Kidney epithelial cell (primary cell): ENCODE data around the gene HSD17B7. TPM values are rescaled to one million over a fixed set of nuclear protein-coding genes. Genes with fewer than 3 reads are reported as not detected.

Source experiments
- DNase-seq: peaks from one replicate; pipeline ENCODE4 v3.0.0-alpha.2; 2010; ENCODE audit warnings: low read depth
- H3K27me3 ChIP-seq: 2 replicates; pipeline ENCODE4 v1.6.0; 2011; ENCODE audit warnings: low read length; ENCODE audit not compliant: control insufficient read depth, insufficient read depth
- H3K36me3 ChIP-seq: 2 replicates; pipeline ENCODE4 v1.5.1; 2011; ENCODE audit warnings: low read length; ENCODE audit not compliant: control insufficient read depth, insufficient read depth
- H3K4me3 ChIP-seq: 2 replicates; pipeline ENCODE4 v1.5.1; 2011; ENCODE audit warnings: low read depth, mild to moderate bottlenecking, control low read depth, low read length
- total RNA-seq: library from RNA; depleted of rRNA; stranded (reverse); fragments of >200 nt; gene quantifications from 2 replicates; pipeline ENCODE4 v1.2.3, GENCODE V29; 2015
- TF ChIP-seq, protein P1 (sequence below): IDR thresholded peaks from 2 replicates; pipeline ENCODE4 v1.5.1; 2011; ENCODE audit warnings: mild to moderate bottlenecking, moderate library complexity, low read length, control low read depth, inconsistent platforms; ENCODE audit not compliant: insufficient read depth, poor library complexity, severe bottlenecking

HSD17B7 gene
- total RNA-seq, 1 donor from 2014 or later, result 32.3 TPM

DNA sequence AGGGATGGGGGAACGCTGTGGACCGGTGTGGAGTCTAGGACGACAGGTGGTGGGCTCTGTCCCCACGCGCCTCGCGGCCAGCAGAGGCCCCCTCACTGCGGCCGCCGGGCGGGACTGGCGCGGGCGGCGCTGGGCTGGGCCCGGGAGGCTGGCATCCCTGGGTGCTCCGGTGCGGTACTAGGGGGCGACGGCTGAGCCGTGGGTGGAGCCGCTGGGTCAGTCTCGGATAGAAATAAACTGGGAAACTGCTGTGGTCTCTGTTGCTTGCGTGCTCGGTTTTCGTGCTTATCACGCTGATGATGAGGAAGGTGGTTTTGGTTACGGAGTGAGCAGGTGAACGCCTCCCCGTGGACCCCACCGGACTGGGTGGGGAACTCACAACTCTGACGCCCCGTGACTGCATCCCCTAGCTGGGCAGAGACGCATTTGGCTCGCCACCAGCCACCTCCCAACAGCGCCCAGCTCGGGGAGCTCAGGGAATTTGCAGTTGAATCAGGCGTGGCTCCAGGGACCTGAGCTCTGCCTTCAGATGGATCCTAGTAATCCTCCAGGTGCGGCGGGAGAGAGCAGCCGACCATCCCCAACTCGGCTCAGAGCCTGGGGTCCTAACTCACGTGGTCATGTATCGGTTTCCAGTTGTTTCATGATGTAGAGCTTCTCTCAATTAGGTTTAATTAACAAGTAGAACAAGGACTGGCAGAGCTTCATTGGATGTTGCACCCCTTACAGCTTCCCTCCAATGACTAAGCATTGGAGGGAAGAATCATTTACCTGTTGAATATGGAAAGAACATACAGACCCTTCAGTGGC lies 32.1 kb downstream of the HSD17B7 start:
- DNase-seq, result no peak
- Histone ChIP-seq H3K36me3 (no peaks in the 10 kb centered on the region), H3K4me3 (peak overlapping the region; percentile 42), H3K27me3 (no peaks in the 10 kb centered on the region)
- TF ChIP-seq, protein P1, sequence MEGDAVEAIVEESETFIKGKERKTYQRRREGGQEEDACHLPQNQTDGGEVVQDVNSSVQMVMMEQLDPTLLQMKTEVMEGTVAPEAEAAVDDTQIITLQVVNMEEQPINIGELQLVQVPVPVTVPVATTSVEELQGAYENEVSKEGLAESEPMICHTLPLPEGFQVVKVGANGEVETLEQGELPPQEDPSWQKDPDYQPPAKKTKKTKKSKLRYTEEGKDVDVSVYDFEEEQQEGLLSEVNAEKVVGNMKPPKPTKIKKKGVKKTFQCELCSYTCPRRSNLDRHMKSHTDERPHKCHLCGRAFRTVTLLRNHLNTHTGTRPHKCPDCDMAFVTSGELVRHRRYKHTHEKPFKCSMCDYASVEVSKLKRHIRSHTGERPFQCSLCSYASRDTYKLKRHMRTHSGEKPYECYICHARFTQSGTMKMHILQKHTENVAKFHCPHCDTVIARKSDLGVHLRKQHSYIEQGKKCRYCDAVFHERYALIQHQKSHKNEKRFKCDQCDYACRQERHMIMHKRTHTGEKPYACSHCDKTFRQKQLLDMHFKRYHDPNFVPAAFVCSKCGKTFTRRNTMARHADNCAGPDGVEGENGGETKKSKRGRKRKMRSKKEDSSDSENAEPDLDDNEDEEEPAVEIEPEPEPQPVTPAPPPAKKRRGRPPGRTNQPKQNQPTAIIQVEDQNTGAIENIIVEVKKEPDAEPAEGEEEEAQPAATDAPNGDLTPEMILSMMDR, result no peak

DNA sequence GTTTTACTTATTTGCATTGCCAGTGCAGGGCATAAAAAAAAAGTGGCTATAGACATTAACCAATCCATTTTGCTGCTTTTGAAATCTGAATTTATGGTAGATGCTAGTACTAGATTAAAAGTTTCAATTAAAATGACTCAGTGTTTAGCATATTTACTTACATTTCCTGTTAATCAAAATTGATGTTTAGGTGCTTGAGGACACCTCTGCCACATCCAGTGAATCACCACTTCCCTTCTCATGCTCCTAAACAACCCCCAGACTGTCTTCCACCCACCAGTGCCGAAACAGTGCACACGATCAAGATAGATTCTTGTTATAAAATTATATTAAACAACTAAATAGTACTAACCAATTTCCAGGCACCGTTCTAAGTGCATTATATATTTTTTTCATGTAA lies 32.7 kb downstream of the HSD17B7 start:
- TF ChIP-seq, protein P1, result no peak
- Histone ChIP-seq H3K4me3 (no peak overlapping the region), H3K36me3 (no peaks in the 10 kb centered on the region), H3K27me3 (no peaks in the 10 kb centered on the region)
- DNase-seq, result no peak

DNA sequence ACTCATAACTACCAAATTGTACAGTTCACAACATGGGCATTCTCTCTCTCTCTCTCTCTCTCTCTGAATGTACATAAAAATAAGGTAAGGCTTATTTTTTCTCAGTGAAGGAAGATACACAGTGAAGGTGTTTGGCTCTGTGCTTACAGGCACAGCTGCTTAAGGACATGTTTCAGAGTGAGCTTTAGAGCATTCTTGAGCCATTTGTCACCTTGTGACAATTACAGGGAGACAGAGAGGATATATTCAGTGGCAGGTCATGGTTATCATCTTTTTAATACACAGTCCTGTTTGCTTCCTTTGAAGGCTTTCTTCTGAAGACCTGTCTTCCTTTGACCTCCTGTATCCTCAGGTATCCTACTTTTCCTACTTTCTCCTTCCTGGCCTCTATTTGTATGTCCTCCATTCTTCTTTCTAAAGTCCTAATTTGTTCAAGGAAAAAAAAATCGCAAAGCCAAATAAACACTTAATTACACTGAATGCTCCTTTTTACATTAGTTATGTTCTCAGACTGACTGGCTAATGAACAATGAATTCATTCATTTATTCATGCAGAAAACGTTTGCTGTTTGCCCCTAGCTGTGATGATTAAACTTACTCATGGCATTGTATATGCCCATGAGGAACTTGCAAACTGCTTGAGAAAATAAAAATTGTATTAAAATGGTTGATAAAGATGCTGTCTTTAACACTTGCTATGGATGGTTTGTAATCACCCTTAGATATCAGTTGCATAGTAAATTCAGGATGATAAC lies 33.4 kb downstream of the HSD17B7 start:
- DNase-seq, result no peak
- Histone ChIP-seq H3K4me3 (no peak overlapping the region), H3K36me3 (no peaks in the 10 kb centered on the region), H3K27me3 (no peaks in the 10 kb centered on the region)
- TF ChIP-seq, protein P1, result no peak

DNA sequence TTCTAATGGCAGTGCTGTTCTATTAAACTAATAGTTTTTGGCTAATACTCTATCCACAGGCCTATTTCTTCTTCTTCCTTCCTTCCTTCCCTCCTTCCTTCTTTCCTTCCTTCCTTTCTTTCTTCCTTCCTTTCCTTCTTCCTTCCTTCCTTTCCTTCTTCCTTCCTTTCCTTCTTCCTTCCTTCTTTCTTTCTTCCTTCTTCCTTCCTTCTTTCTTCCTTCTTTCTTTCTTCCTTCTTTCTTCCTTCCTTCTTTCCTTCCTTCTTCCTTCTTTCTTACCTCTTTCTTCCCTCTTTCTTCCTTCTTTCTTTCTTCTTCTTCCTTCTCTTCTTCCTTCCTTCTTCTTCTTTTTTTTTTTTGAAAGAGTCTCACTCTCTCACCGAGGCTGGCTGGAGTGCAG lies 38.8 kb downstream of the HSD17B7 start:
- H3K4me3 ChIP-seq, result no peak overlapping the region
- H3K36me3 ChIP-seq, result no peaks in the 10 kb centered on the region
- no peaks in the 10 kb centered on the region for H3K27me3 ChIP-seq
- DNase-seq, result no peak
- TF ChIP-seq, protein P1, result no peak

DNA sequence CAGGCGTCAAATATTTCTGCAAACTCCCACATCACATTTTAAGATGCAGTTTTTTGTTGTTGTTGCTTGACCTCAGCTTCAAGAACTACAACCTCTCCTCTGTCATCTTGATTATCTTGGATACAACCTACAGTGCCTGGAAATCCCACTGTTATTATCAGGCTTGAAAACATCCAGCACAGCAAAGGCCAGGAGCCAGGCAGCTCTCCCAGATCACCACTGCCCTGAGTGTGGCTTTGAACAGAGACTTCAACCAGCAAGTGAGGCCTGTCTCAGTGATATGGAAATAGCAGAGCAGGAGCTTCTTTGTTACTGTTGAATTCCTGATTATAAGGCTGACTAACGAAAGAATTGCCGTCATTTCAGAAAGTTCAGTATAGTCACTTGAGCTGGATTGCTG lies 42.0 kb downstream of the HSD17B7 start:
- TF ChIP-seq, protein P1, result no peak

More for the DNA sequence above, 42.0 kb downstream of the HSD17B7 start:
- DNase-seq, result no peak
- Histone ChIP-seq H3K27me3 (no peaks in the 10 kb centered on the region), H3K4me3 (no peak overlapping the region), H3K36me3 (no peaks in the 10 kb centered on the region)
